Heart left ventricle (tissue), 13 donors: ENCODE data around the gene LRRC42.

Source experiments
- POLR2A ChIP-seq, 2 donors: fragments of 450-650 bp; IDR thresholded peaks; one replicate each; pipeline ENCODE4 v1.6.1; 2017; ENCODE audit warnings: antibody characterized with exemption in 2 of 2, mild to moderate bottlenecking in 2 of 2, moderate library complexity in 2 of 2
- TF ChIP-seq, protein P1 (sequence below), 12 donors: fragments of 200-600 bp; sonication (generic) in 4 of 12; IDR thresholded peaks; one replicate each; pipeline versions ENCODE4 v1.5.0 to v1.8.0; 2018 to 2022; ENCODE audit warnings: antibody characterized with exemption in 12 of 12, mild to moderate bottlenecking in 5 of 12
- donor health status: ischemic (EF 13 %, LVEDD 7.1; RV severe dilation, severe dysfunction).
- donor health status: DM: no; HTN: yes; CAD: no.
- donor health status: DM: no; HTN: no; CAD: no.
- donor health status: ischemic (EF 25% LVEDD 6.9; RV normal size, moderate dysfunction).
- donor health status: ischemic (EF 25% LVEDD 5.7; RV mildly dilated, moderate dysfunction).
- donor health status: ischemic (EF 35%, LVEDD 5.7; RV mildly dilated, moderate dysfunction).
- donor health status: nonischemic (EF 11% LVEDD 7.7; RV severe dilation, severe dysfunction).
- donor health status: DM: yes; HTN: yes; CAD: no.
- donor health status: PGD.
- donor health status: ischemic (EF 29% LVEDD 5.4; RV normal size, mild dysfunction).
- donor health status: nonischemic (EF 23%, LVEDD 6.1; RV moderate dilation, normal function).

DNA sequence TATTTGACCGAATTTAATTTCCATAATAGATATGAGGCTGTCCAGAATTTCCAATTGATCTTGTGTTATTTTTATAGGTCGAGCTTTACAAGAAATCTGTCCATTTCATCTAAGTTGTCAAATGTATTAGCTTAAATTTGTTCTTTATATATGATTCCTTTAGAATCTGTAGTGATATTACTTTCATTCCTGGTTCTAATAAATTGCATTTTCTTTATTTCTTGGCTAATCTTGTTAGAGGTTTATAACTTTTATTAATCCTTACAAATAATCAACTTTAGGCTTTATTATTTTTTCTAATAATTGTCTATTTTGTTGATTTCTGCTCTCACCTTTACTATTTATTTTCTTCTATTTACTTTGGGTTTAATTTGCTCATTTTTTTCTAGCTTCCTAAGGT lies 14.6 kb upstream of the LRRC42 start:
- TF ChIP-seq, protein P1, sequence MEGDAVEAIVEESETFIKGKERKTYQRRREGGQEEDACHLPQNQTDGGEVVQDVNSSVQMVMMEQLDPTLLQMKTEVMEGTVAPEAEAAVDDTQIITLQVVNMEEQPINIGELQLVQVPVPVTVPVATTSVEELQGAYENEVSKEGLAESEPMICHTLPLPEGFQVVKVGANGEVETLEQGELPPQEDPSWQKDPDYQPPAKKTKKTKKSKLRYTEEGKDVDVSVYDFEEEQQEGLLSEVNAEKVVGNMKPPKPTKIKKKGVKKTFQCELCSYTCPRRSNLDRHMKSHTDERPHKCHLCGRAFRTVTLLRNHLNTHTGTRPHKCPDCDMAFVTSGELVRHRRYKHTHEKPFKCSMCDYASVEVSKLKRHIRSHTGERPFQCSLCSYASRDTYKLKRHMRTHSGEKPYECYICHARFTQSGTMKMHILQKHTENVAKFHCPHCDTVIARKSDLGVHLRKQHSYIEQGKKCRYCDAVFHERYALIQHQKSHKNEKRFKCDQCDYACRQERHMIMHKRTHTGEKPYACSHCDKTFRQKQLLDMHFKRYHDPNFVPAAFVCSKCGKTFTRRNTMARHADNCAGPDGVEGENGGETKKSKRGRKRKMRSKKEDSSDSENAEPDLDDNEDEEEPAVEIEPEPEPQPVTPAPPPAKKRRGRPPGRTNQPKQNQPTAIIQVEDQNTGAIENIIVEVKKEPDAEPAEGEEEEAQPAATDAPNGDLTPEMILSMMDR (IDR thresholded peaks at IDR 0.05), result no peak
- no peak for TF ChIP-seq POLR2A (IDR thresholded peaks at IDR 0.05)
